Duodenal mucosa (tissue), 2 donors: Measurements from ENCODE around the gene CCDC85C.
A peak's percentile ranks its signal among the peaks of the same experiment; 100 is the strongest.
"Not testable (repeated sequence)": the region's sequence is repeated elsewhere in the genome, so short reads cannot be mapped to it uniquely, and the experiment has no call there.

Source experiments
- H3K27ac ChIP-seq: one replicate; pipeline ENCODE4 v1.7.0; 2013; ENCODE audit warnings: low read depth, low read length
- H3K27me3 ChIP-seq, 2 donors: one replicate each; pipeline ENCODE4 v1.7.0; 2013; ENCODE audit warnings: low read length in 2 of 2, control low read depth in 1 of 2; ENCODE audit not compliant: insufficient read depth in 2 of 2, control insufficient read depth in 1 of 2
- H3K36me3 ChIP-seq, 2 donors: one replicate each; pipeline ENCODE4 v1.7.0; 2013; ENCODE audit warnings: low read length in 2 of 2, control low read depth in 1 of 2; ENCODE audit not compliant: insufficient read depth in 2 of 2, control insufficient read depth in 1 of 2
- H3K4me1 ChIP-seq, 2 donors: one replicate each; pipeline ENCODE4 v1.7.0; 2013; ENCODE audit warnings: low read length in 2 of 2, control low read depth in 1 of 2; ENCODE audit not compliant: insufficient read depth in 2 of 2, control insufficient read depth in 1 of 2
- H3K4me3 ChIP-seq, 2 donors: one replicate each; pipeline ENCODE4 v1.7.0; 2013; ENCODE audit warnings: low read length in 2 of 2, low read depth in 1 of 2
- H3K9ac ChIP-seq, 2 donors: one replicate each; pipeline ENCODE4 v1.7.0; 2013; ENCODE audit warnings: low read length in 2 of 2, low read depth in 1 of 2
- H3K9me3 ChIP-seq, 2 donors: one replicate each; pipeline ENCODE4 v1.7.0; 2013; ENCODE audit warnings: low read length in 2 of 2, control low read depth in 1 of 2; ENCODE audit not compliant: control insufficient read depth in 1 of 2

The CCDC85C gene

GRCh38 chr14:99644723-99645544 is 40.9 kb upstream of the CCDC85C start, which contains the start of gene HHIPL1:
Gene HHIPL1 (plus strand): TSS chr14:99645129. CDS start chr14:99645208, 79 bp downstream.
- H3K9me3 ChIP-seq: no peaks in the 10 kb centered on the region
- H3K4me1 ChIP-seq: peaks cover 0 to 6% of the 10 kb centered on the region in 2 donors
- H3K4me3 ChIP-seq: peak within 1 kb of the TSS in 1 of 2 donors; percentile 58
- H3K36me3 ChIP-seq: no peaks in the 10 kb centered on the region
- H3K27ac ChIP-seq: no peak within 1 kb of the TSS
- no peak within 1 kb of the TSS for H3K9ac ChIP-seq
- H3K27me3 ChIP-seq: peaks cover 17% of the 10 kb centered on the region in 2 donors

GRCh38 chr14:99644035-99644587 is 40.1 kb upstream of the CCDC85C start:
- H3K9ac ChIP-seq: no peak overlapping the region
- H3K36me3 ChIP-seq: no peaks in the 10 kb centered on the region
- H3K27ac ChIP-seq: no peak overlapping the region
- H3K4me1 ChIP-seq: peaks cover 0 to 6% of the 10 kb centered on the region in 2 donors
- H3K9me3 ChIP-seq: no peaks in the 10 kb centered on the region
- H3K4me3 ChIP-seq: no peak overlapping the region
- peaks cover 17% of the 10 kb centered on the region in 2 donors for H3K27me3 ChIP-seq

- Histone ChIP-seq H3K9ac (no peak overlapping the region), H3K27ac (no peak overlapping the region), H3K9me3 (no peaks in the 10 kb centered on the region), H3K4me1 (peaks cover 0 to 6% of the 10 kb centered on the region in 2 donors), H3K27me3 (peaks cover 17% of the 10 kb centered on the region in 2 donors), H3K4me3 (no peak overlapping the region), H3K36me3 (no peaks in the 10 kb centered on the region)
These were observed 39.3 kb upstream of the CCDC85C start for GRCh38 chr14:99643343-99643742.

- H3K4me1 ChIP-seq, H3K36me3 ChIP-seq, H3K9ac ChIP-seq, H3K27ac ChIP-seq, H3K4me3 ChIP-seq, H3K9me3 ChIP-seq: not testable (repeated sequence)
- peaks cover 17% of the 10 kb centered on the region in 2 donors for H3K27me3 ChIP-seq
These were observed 38.8 kb upstream of the CCDC85C start for GRCh38 chr14:99642771-99643170.

- no peaks in the 10 kb centered on the region for H3K4me1 ChIP-seq
- no peaks in the 10 kb centered on the region for H3K9me3 ChIP-seq
- no peak overlapping the region for H3K4me3 ChIP-seq
- H3K36me3 ChIP-seq: no peaks in the 10 kb centered on the region
- no peak overlapping the region for H3K27ac ChIP-seq
- H3K9ac ChIP-seq: no peak overlapping the region
- H3K27me3 ChIP-seq: no peaks in the 10 kb centered on the region
These were observed 33.6 kb upstream of the CCDC85C start for GRCh38 chr14:99637624-99638023.

- Histone ChIP-seq H3K27ac (no peak overlapping the region), H3K4me1 (no peaks in the 10 kb centered on the region), H3K36me3 (no peaks in the 10 kb centered on the region), H3K4me3 (no peak overlapping the region), H3K9me3 (no peaks in the 10 kb centered on the region), H3K27me3 (no peaks in the 10 kb centered on the region), H3K9ac (no peak overlapping the region)
These were observed 32.5 kb upstream of the CCDC85C start for GRCh38 chr14:99636487-99636886.

- no peak overlapping the region for H3K9ac ChIP-seq
- H3K4me1 ChIP-seq: no peaks in the 10 kb centered on the region
- no peak overlapping the region for H3K27ac ChIP-seq
- H3K36me3 ChIP-seq: no peaks in the 10 kb centered on the region
- no peaks in the 10 kb centered on the region for H3K9me3 ChIP-seq
- H3K27me3 ChIP-seq: no peaks in the 10 kb centered on the region
- H3K4me3 ChIP-seq: no peak overlapping the region
These were observed 31.1 kb upstream of the CCDC85C start for GRCh38 chr14:99635116-99635515.

- H3K9ac ChIP-seq: no peak overlapping the region
- H3K36me3 ChIP-seq: no peaks in the 10 kb centered on the region
- no peak overlapping the region for H3K4me3 ChIP-seq
- no peaks in the 10 kb centered on the region for H3K9me3 ChIP-seq
- H3K27ac ChIP-seq: no peak overlapping the region
- no peaks in the 10 kb centered on the region for H3K27me3 ChIP-seq
- H3K4me1 ChIP-seq: no peaks in the 10 kb centered on the region
These were observed 30.4 kb upstream of the CCDC85C start for GRCh38 chr14:99634443-99634842.

- no peaks in the 10 kb centered on the region for H3K27me3 ChIP-seq
- no peak overlapping the region for H3K27ac ChIP-seq
- H3K9ac ChIP-seq: no peak overlapping the region
- no peak overlapping the region for H3K4me3 ChIP-seq
- no peaks in the 10 kb centered on the region for H3K36me3 ChIP-seq
- no peaks in the 10 kb centered on the region for H3K9me3 ChIP-seq
- H3K4me1 ChIP-seq: peaks cover 0 to 2% of the 10 kb centered on the region in 2 donors
These were observed 29.9 kb upstream of the CCDC85C start for GRCh38 chr14:99633918-99634317.

- Histone ChIP-seq H3K27me3 (no peaks in the 10 kb centered on the region), H3K9me3 (no peaks in the 10 kb centered on the region), H3K4me1 (peaks cover 0 to 5% of the 10 kb centered on the region in 2 donors), H3K36me3 (no peaks in the 10 kb centered on the region), H3K9ac (no peak overlapping the region), H3K4me3 (no peak overlapping the region), H3K27ac (no peak overlapping the region)
These were observed 29.1 kb upstream of the CCDC85C start for GRCh38 chr14:99633141-99633540.
